Endothelial cell of umbilical vein (primary cell): ENCODE results near the gene DNMT1. TPM values are rescaled to one million over a fixed set of nuclear protein-coding genes. Genes with fewer than 3 reads are reported as not detected.

Experiments
- BruUV-seq: library from RNA; stranded (reverse); fragments of 400-500 nt; replicated peaks from 2 replicates; lab custom pipeline; 2021; lab: Mats Ljungman, UMichigan
- CTCF ChIA-PET: fragments of 300-600, 350-600 bp; sonication (Branson Sonifier 250); formaldehyde crosslinking; loops from one replicate; lab custom pipeline; 2021; ENCODE audit warnings: antibody characterized with exemption, inconsistent platforms; lab: Charles Lee
- POLR2A ChIA-PET: fragments of 300-600, 350-600 bp; sonication (Branson Sonifier 250); formaldehyde crosslinking; loops from one replicate; lab custom pipeline; 2021; ENCODE audit warnings: antibody characterized with exemption, inconsistent platforms; lab: Charles Lee
- DNase-seq: peaks from one replicate; pipeline ENCODE4 v3.0.0-alpha.2; 2011; ENCODE audit warnings: low read depth, low spot score
- FAIRE-seq: peaks from 2 replicates; lab custom pipeline; 2011; peaks lifted over from hg19 to GRCh38; lab: Jason Lieb, UNC
- H2AFZ ChIP-seq: 2 replicates; pipeline ENCODE4 v1.6.0; 2012; ENCODE audit warnings: low read depth, low read length, control low read depth, inconsistent platforms
- H3K27ac ChIP-seq: 2 replicates; pipeline ENCODE4 v1.5.1; 2011; ENCODE audit warnings: low read depth, mild to moderate bottlenecking, control low read depth, low read length, moderate library complexity; ENCODE audit not compliant: insufficient read depth
- H3K27me3 ChIP-seq, 2 experiments: 2 replicates each; pipeline versions ENCODE4 v1.6.0 to v1.6.1; 2011; ENCODE audit warnings: low read length in 2 of 2, mixed read lengths in 1 of 2; ENCODE audit not compliant: control insufficient read depth in 2 of 2, insufficient read depth in 2 of 2
- H3K36me3 ChIP-seq, 2 experiments: 2 replicates in 1 of 2; 3 replicates in 1 of 2; pipeline ENCODE4 v1.5.1; 2011; ENCODE audit warnings: low read length in 2 of 2, mild to moderate bottlenecking in 1 of 2, moderate library complexity in 1 of 2; ENCODE audit not compliant: control insufficient read depth in 2 of 2, insufficient read depth in 2 of 2; ENCODE audit errors: extremely low read depth in 1 of 2
- H3K4me1 ChIP-seq: 3 replicates; pipeline ENCODE4 v1.5.1; 2011; ENCODE audit warnings: mild to moderate bottlenecking, low read length; ENCODE audit not compliant: control insufficient read depth, insufficient read depth; ENCODE audit errors: extremely low read depth
- H3K4me2 ChIP-seq: 2 replicates; pipeline ENCODE4 v1.6.1; 2011; ENCODE audit warnings: low read length, control low read depth, mixed read lengths; ENCODE audit not compliant: insufficient read depth
- H3K4me3 ChIP-seq, 3 experiments: fragments of 200-600 bp in 1 of 3; sonication (generic), shearing (Covaris generic) in 1 of 3; replicated peaks in 1 of 3; 2 replicates each; pipeline ENCODE4 v1.5.1; 2011 to 2016; ENCODE audit warnings: control low read depth in 3 of 3, low read length in 3 of 3, mild to moderate bottlenecking in 2 of 3, inconsistent platforms in 1 of 3, low read depth in 1 of 3, moderate library complexity in 1 of 3; ENCODE audit not compliant: insufficient read depth in 1 of 3
- H3K79me2 ChIP-seq: 2 replicates; pipeline ENCODE4 v1.6.0; 2012; ENCODE audit warnings: low read length, inconsistent platforms; ENCODE audit not compliant: control insufficient read depth, insufficient read depth
- H3K9ac ChIP-seq: replicated peaks from 2 replicates; pipeline ENCODE3; 2011; ENCODE audit warnings: low read length, control low read depth; ENCODE audit not compliant: insufficient read depth; ENCODE audit errors: extremely low read depth
- H3K9me1 ChIP-seq: replicated peaks from 3 replicates; pipeline ENCODE4 v1.6.0; 2011; ENCODE audit warnings: mild to moderate bottlenecking, low read length; ENCODE audit not compliant: control insufficient read depth, insufficient read depth; ENCODE audit errors: extremely low read depth
- H3K9me3 ChIP-seq: replicated peaks from 2 replicates; pipeline ENCODE4 v1.5.1; 2012; ENCODE audit warnings: low read length, inconsistent platforms; ENCODE audit not compliant: control insufficient read depth, insufficient read depth
- H4K20me1 ChIP-seq: replicated peaks from 2 replicates; pipeline ENCODE3; 2011; ENCODE audit warnings: mild to moderate bottlenecking, low read length; ENCODE audit not compliant: control insufficient read depth, insufficient read depth; ENCODE audit errors: extremely low read depth
- EZH2 ChIP-seq: IDR thresholded peaks from 2 replicates; pipeline ENCODE4 v1.6.1; 2012; ENCODE audit warnings: borderline replicate concordance, low read depth, mild to moderate bottlenecking, moderate library complexity, low read length, inconsistent platforms; ENCODE audit not compliant: severe bottlenecking
- FOS ChIP-seq: IDR thresholded peaks from 2 replicates; pipeline ENCODE4 v1.6.1; 2011; ENCODE audit warnings: mild to moderate bottlenecking, low read length, moderate library complexity, borderline replicate concordance; ENCODE audit not compliant: insufficient read depth
- GATA2 ChIP-seq: IDR thresholded peaks from 2 replicates; pipeline ENCODE4 v1.7.0; 2011; ENCODE audit warnings: low read depth, mild to moderate bottlenecking, moderate library complexity, mixed read lengths, low read length; ENCODE audit not compliant: insufficient read length, insufficient read depth
- JUN ChIP-seq: IDR thresholded peaks from 2 replicates; pipeline ENCODE4 v1.6.1; 2011; ENCODE audit warnings: borderline replicate concordance, low read depth; ENCODE audit not compliant: insufficient read length, insufficient read depth
- MYC ChIP-seq: IDR thresholded peaks from one replicate; pipeline ENCODE4 v1.6.1; 2011; ENCODE audit warnings: mild to moderate bottlenecking, low read depth, low read length
- POLR2A ChIP-seq: IDR thresholded peaks from 2 replicates; pipeline ENCODE4 v1.6.1; 2012; ENCODE audit warnings: low read depth, mild to moderate bottlenecking, control low read depth, low read length
- POLR2AphosphoS5 ChIP-seq: IDR thresholded peaks from 2 replicates; pipeline ENCODE4 v1.6.1; 2012; ENCODE audit warnings: low read depth, mild to moderate bottlenecking, control low read depth, low read length, moderate library complexity; ENCODE audit not compliant: insufficient read depth
- dilution Hi-C: fragments of 300-500 bp; cut with MboI; formaldehyde crosslinking; loops from one replicate; pipeline ENCODE4 v1.15.0; 2019; ENCODE audit warnings: low sequenced_read_pairs; ENCODE audit not compliant: extremely low pct_ligation_motif_present
- intact Hi-C: fragments of 100-400 bp; cut with micrococcal nuclease; formaldehyde crosslinking; loops from one replicate; pipeline ENCODE4 v1.10.0; 2022
- polyA plus RNA-seq, 4 experiments: library from polyadenylated mRNA; depleted of rRNA in 3 of 4; stranded (reverse) in 3 of 4; unstranded in 1 of 4; fragments of >200 nt; gene quantifications; 2 replicates each; pipeline versions ENCODE4 v1.2.1 to v1.2.3, GENCODE V29; 2011 to 2012; ENCODE audit warnings: missing spikeins in 1 of 4
- total RNA-seq: library from RNA; stranded (reverse); gene quantifications from 2 replicates; pipeline ENCODE4 v1.2.3, GENCODE V29; 2021
- TF ChIP-seq, protein P1 (sequence below), 2 donors: IDR thresholded peaks; 1 replicate in 1 of 2; 2 replicates in 1 of 2; pipeline ENCODE4 v1.5.1; 2011; ENCODE audit warnings: low read length in 2 of 2, mild to moderate bottlenecking in 2 of 2, moderate library complexity in 2 of 2, control low read depth in 1 of 2, inconsistent platforms in 1 of 2, low read depth in 1 of 2; ENCODE audit not compliant: insufficient read depth in 1 of 2; ENCODE audit errors: extremely low read depth in 1 of 2
- TF ChIP-seq, protein P2 (sequence below): IDR thresholded peaks from 2 replicates; pipeline ENCODE4 v1.6.1; 2011; ENCODE audit not compliant: insufficient read depth, insufficient read length

Gene DNMT1
- total and polyA plus RNA-seq, 2 donors (not counting 3 experiments of a cell fraction or from before 2014, with no cell fraction given), result 53.4 to 165 TPM

DNA sequence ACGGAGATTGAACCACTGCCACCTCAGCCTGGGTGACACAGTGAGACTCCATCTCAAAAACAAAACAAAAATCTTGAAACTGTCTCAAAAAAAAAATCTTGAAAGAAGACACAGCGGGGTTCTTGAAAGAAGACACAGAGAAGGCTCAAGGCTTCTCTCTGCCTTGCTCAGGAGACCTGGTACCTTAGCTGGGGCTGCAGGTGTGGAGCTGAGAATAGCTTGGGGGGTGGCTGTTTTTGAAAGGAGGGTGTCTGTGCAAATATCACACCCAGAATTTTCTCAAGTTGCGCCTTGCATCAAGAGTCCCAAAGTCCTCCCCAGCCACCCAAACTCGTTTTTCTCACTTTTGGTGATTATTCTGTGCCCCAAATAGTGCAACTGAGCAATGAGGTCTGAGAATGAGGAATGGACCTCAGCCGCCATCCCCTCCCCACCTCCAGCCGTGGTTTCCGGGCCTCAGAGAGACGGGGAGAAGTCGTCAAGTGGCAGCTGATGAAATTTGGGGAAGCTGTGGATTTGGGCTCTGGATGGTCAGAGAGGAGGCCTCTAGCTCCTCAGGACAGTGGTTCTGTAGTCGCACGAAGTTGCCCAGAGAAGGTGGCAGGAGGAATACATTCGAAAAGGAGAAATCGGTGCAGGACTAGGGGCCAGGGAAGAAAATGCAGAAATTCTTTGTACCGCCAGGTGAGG lies 27.6 kb upstream of the DNMT1 start:
- ChIA-PET POLR2A (no interaction called here), CTCF (interaction anchor here (0.5 kb wide), 1 partner anchor 8 kb away, joined by 3 read pairs; no protein-coding TSS in a partner anchor)
- no peaks in the 10 kb centered on the region for H3K9me1 ChIP-seq
- no TSS peak for BruUV-seq
- H3K9ac ChIP-seq, result no peak overlapping the region
- intact Hi-C loops (no loop called here), dilution Hi-C loops (no loop called here)
- H3K27me3 ChIP-seq, result no peaks in the 10 kb centered on the region
- no peak for FAIRE-seq
- no peak overlapping the region for H2AFZ ChIP-seq
- no peak for DNase-seq
- H3K27ac ChIP-seq, result no peak overlapping the region
- H3K4me2 ChIP-seq, result no peak overlapping the region
- H3K9me3 ChIP-seq, result no peaks in the 10 kb centered on the region
- H3K4me1 ChIP-seq, result no peaks in the 10 kb centered on the region
- no peaks in the 10 kb centered on the region for H4K20me1 ChIP-seq
- no peaks in the 10 kb centered on the region for H3K36me3 ChIP-seq
- no peaks in the 10 kb centered on the region for H3K79me2 ChIP-seq
- TF ChIP-seq, protein P1, sequence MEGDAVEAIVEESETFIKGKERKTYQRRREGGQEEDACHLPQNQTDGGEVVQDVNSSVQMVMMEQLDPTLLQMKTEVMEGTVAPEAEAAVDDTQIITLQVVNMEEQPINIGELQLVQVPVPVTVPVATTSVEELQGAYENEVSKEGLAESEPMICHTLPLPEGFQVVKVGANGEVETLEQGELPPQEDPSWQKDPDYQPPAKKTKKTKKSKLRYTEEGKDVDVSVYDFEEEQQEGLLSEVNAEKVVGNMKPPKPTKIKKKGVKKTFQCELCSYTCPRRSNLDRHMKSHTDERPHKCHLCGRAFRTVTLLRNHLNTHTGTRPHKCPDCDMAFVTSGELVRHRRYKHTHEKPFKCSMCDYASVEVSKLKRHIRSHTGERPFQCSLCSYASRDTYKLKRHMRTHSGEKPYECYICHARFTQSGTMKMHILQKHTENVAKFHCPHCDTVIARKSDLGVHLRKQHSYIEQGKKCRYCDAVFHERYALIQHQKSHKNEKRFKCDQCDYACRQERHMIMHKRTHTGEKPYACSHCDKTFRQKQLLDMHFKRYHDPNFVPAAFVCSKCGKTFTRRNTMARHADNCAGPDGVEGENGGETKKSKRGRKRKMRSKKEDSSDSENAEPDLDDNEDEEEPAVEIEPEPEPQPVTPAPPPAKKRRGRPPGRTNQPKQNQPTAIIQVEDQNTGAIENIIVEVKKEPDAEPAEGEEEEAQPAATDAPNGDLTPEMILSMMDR (IDR thresholded peaks at IDR 0.05; ENCODE audit: extremely low read depth in 1 of 2, insufficient read depth in 1 of 2, low read depth in 1 of 2, low read length in 2 of 2), result no peak
- no peak for TF ChIP-seq EZH2
- TF ChIP-seq POLR2AphosphoS5, result no peak
- no peak for TF ChIP-seq JUN
- TF ChIP-seq POLR2A, result no peak
- no peak for TF ChIP-seq FOS
- TF ChIP-seq MYC, result no peak
- TF ChIP-seq GATA2, result no peak
- TF ChIP-seq, protein P2, sequence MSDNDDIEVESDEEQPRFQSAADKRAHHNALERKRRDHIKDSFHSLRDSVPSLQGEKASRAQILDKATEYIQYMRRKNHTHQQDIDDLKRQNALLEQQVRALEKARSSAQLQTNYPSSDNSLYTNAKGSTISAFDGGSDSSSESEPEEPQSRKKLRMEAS, result no peak
- no peak overlapping the region for H3K4me3 ChIP-seq
